A673 (cell line): ENCODE measurements around the gene VSX2.

Source experiments
- EZH2 ChIP-seq: fragments of 200-600 bp; sonication (generic); IDR thresholded peaks from 2 replicates; pipeline ENCODE4 v1.6.1; 2017; ENCODE audit warnings: borderline replicate concordance, low read depth, mild to moderate bottlenecking, mixed read lengths, antibody characterized with exemption, low read length; ENCODE audit not compliant: poor library complexity, severe bottlenecking
- TF ChIP-seq, protein P1 (sequence below): fragments of 300-800, 200-600 bp; sonication (generic); conservative IDR thresholded peaks from 2 replicates; pipeline ENCODE4 v1.5.1; 2017; ENCODE audit warnings: low read depth, mild to moderate bottlenecking, antibody characterized with exemption, low read length, moderate library complexity, mixed read lengths

DNA sequence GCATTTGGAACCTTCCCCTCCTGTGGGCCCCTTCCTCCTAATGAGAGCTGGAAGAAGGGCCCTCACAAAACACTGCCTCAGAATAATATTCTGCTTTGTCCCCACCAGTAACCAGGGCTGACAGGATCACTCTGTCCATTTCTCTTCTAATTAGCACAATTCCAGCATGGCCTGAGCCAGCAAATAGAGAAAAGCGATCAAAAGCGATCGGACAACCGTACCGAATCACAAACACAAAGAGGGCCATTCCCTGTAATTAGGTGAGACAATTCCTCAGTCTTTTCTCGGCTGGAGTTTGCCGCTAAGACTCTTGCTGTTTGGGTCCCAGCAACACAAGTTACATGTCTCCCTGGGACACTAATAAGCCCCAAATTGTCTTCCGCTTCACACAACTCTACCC lies 35.6 kb upstream of the VSX2 start:
- TF ChIP-seq, protein P1, sequence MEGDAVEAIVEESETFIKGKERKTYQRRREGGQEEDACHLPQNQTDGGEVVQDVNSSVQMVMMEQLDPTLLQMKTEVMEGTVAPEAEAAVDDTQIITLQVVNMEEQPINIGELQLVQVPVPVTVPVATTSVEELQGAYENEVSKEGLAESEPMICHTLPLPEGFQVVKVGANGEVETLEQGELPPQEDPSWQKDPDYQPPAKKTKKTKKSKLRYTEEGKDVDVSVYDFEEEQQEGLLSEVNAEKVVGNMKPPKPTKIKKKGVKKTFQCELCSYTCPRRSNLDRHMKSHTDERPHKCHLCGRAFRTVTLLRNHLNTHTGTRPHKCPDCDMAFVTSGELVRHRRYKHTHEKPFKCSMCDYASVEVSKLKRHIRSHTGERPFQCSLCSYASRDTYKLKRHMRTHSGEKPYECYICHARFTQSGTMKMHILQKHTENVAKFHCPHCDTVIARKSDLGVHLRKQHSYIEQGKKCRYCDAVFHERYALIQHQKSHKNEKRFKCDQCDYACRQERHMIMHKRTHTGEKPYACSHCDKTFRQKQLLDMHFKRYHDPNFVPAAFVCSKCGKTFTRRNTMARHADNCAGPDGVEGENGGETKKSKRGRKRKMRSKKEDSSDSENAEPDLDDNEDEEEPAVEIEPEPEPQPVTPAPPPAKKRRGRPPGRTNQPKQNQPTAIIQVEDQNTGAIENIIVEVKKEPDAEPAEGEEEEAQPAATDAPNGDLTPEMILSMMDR, result no peak
- no peak for TF ChIP-seq EZH2
